ENCODE results near the gene SYNPR.
"Not testable (repeated sequence)": the region's sequence is repeated elsewhere in the genome, so short reads cannot be mapped to it uniquely, and the experiment has no call there.

Gene SYNPR

GRCh38 chr3:63278171-63279004 is at the start of gene SYNPR:
SYNPR (plus strand) TSS chr3:63278308.
- no peak for DNase-seq (ENCODE audit: low spot score)

GRCh38 chr3:63228677-63229076 is 49.4 kb upstream of the SYNPR start:
- DNase-seq (ENCODE audit: low spot score), result no peak

- no peak for DNase-seq (ENCODE audit: low spot score)
Observed at GRCh38 chr3:63230146-63230545, 48.0 kb upstream of the SYNPR start.

- DNase-seq (ENCODE audit: low spot score), result no peak
Observed at GRCh38 chr3:63231643-63232042, 46.5 kb upstream of the SYNPR start.

GRCh38 chr3:63232764-63233396 is 45.2 kb upstream of the SYNPR start:
- no peak for DNase-seq (ENCODE audit: low spot score)

- DNase-seq (ENCODE audit: low spot score), result no peak
Observed at GRCh38 chr3:63240381-63240902, 37.7 kb upstream of the SYNPR start.

- DNase-seq (ENCODE audit: low spot score), result no peak
Observed at GRCh38 chr3:63242124-63242523, 36.0 kb upstream of the SYNPR start.

GRCh38 chr3:63244486-63244885 is 33.6 kb upstream of the SYNPR start:
- DNase-seq (ENCODE audit: low spot score), result no peak

- DNase-seq (ENCODE audit: low spot score), result no peak
Observed at GRCh38 chr3:63245726-63246241, 32.3 kb upstream of the SYNPR start.

- DNase-seq (ENCODE audit: low spot score), result no peak
Observed at GRCh38 chr3:63248015-63248414, 30.1 kb upstream of the SYNPR start.

GRCh38 chr3:63251499-63251898 is 26.6 kb upstream of the SYNPR start:
- no peak for DNase-seq (ENCODE audit: low spot score)

- DNase-seq (ENCODE audit: low spot score), result not testable (repeated sequence)
Observed at GRCh38 chr3:63255819-63256218, 22.3 kb upstream of the SYNPR start.

GRCh38 chr3:63264716-63265115 is 13.4 kb upstream of the SYNPR start:
- DNase-seq (ENCODE audit: low spot score), result no peak

GRCh38 chr3:63274359-63274758 is 3.7 kb upstream of the SYNPR start:
- no peak for DNase-seq (ENCODE audit: low spot score)

GRCh38 chr3:63279005-63279841 is 1.1 kb downstream of the SYNPR start:
- no peak for DNase-seq (ENCODE audit: low spot score)

- DNase-seq (ENCODE audit: low spot score), result no peak
Observed at GRCh38 chr3:63287610-63288009, 9.5 kb downstream of the SYNPR start.

- DNase-seq (ENCODE audit: low spot score), result no peak
Observed at GRCh38 chr3:63290686-63291085, 12.6 kb downstream of the SYNPR start.

GRCh38 chr3:63294332-63294731 is 16.2 kb downstream of the SYNPR start:
- DNase-seq (ENCODE audit: low spot score), result no peak

GRCh38 chr3:63295356-63295755 is 17.2 kb downstream of the SYNPR start:
- DNase-seq (ENCODE audit: low spot score), result no peak

- DNase-seq (ENCODE audit: low spot score), result no peak
Observed at GRCh38 chr3:63295806-63296205, 17.7 kb downstream of the SYNPR start.

- DNase-seq (ENCODE audit: low spot score), result no peak
Observed at GRCh38 chr3:63296249-63296648, 18.1 kb downstream of the SYNPR start.

GRCh38 chr3:63303238-63303637 is 25.1 kb downstream of the SYNPR start:
- no peak for DNase-seq (ENCODE audit: low spot score)
